T-helper 17 cell (primary cell): ENCODE results near the gene NCLN. TPM values are rescaled to one million over a fixed set of nuclear protein-coding genes. Genes with fewer than 3 reads are reported as not detected.
A peak's percentile ranks its signal among the peaks of the same experiment; 100 is the strongest.
"Not testable (repeated sequence)": the region's sequence is repeated elsewhere in the genome, so short reads cannot be mapped to it uniquely, and the experiment has no call there.

Source experiments
- ATAC-seq: fragments of 150-1000 bp; cut with Tn5 transposase; 2 replicates; pipeline ENCODE4 v1.10.0; 2021; ENCODE audit warnings: mild to moderate bottlenecking, moderate library complexity
- DNase-seq, 3 donors: peaks; one replicate each; pipeline versions ENCODE4 v3.0.0 to v3.0.0-alpha.2; 2020 to 2021
- H3K9me3 ChIP-seq: one replicate; pipeline ENCODE4 v1.7.0; 2013; ENCODE audit warnings: low read length, mild to moderate bottlenecking; ENCODE audit not compliant: control insufficient read depth, poor library complexity, severe bottlenecking
- H3K27ac Mint-ChIP-seq: one replicate; pipeline ENCODE4 v1.8.0; 2022; ENCODE audit warnings: mild to moderate bottlenecking, moderate library complexity, mixed read lengths
- H3K27me3 Mint-ChIP-seq: one replicate; pipeline ENCODE4 v1.8.0; 2022; ENCODE audit warnings: mixed read lengths
- H3K36me3 Mint-ChIP-seq: one replicate; pipeline ENCODE4 v1.8.0; 2022; ENCODE audit warnings: low read depth, mixed read lengths
- H3K4me1 Mint-ChIP-seq: one replicate; pipeline ENCODE4 v1.8.0; 2022; ENCODE audit warnings: mild to moderate bottlenecking, mixed read lengths
- H3K4me3 Mint-ChIP-seq: one replicate; pipeline ENCODE4 v1.8.0; 2022; ENCODE audit warnings: mild to moderate bottlenecking, moderate library complexity, mixed read lengths
- total RNA-seq, 4 donors: library from RNA in 2 of 4; stranded (reverse) in 2 of 4; gene quantifications; one replicate each; pipeline ENCODE4 v1.2.3 and lab custom pipeline; 2022 to 2026

The NCLN gene
- total RNA-seq, 2 donors from 2014 or later: 47.8 to 50.6 TPM

DNA sequence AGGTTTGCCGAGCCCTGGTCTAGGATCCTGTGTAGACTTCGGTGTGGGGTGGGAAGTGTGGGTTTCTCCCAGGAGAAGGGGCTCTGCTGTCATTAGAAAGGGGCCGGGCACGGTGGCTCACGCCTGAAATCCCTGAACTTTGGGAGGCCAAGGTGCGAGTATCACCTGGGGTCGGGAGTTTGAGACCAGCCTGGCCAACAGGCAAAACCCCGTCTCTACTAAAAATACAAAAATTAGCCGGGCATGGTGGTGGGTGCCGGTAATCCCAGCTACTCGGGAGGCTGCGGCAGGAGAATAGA is 6.0 kb downstream of the NCLN start:
- H3K4me1 Mint-ChIP-seq: peaks cover 22% of the 10 kb centered on the region
- not testable (repeated sequence) for H3K9me3 ChIP-seq, H3K4me3 Mint-ChIP-seq, H3K27me3 Mint-ChIP-seq, H3K36me3 Mint-ChIP-seq, H3K27ac Mint-ChIP-seq, DNase-seq, ATAC-seq

DNA sequence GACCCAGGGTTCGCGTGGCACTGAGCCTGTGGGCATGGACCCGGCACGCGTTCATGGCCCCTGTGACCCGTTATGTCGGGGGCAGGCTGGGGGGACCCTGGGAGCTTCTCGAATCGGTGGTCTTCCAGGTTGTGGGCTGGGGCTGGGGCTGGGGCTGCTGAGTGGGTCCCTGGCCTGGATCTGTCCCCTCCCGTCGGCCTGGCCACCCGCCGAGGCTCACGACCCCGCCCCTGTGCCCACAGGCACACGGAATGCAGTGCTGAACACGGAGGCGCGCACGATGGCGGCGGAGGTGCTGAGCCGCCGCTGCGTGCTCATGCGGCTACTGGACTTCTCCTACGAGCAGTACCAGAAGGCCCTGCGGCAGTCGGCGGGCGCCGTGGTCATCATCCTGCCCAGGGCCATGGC is 6.5 kb downstream of the NCLN start:
- H3K27ac Mint-ChIP-seq: peak overlapping the region; percentile 43
- H3K36me3 Mint-ChIP-seq: no peaks in the 10 kb centered on the region
- ATAC-seq (no peak), DNase-seq (no peak)
- no peaks in the 10 kb centered on the region for H3K27me3 Mint-ChIP-seq
- no peaks in the 10 kb centered on the region for H3K9me3 ChIP-seq
- no peak overlapping the region for H3K4me3 Mint-ChIP-seq
- H3K4me1 Mint-ChIP-seq: peaks cover 18% of the 10 kb centered on the region

- DNase-seq: no peak
- peak overlapping the region; percentile 43 for H3K27ac Mint-ChIP-seq
- no peak overlapping the region for H3K4me3 Mint-ChIP-seq
- H3K9me3 ChIP-seq: no peaks in the 10 kb centered on the region
- H3K36me3 Mint-ChIP-seq: no peaks in the 10 kb centered on the region
- ATAC-seq: no peak
- H3K27me3 Mint-ChIP-seq: no peaks in the 10 kb centered on the region
- H3K4me1 Mint-ChIP-seq: peaks cover 16% of the 10 kb centered on the region
Measured at GRCh38 chr19:3192684-3193083, 7.0 kb downstream of the NCLN start.

DNA sequence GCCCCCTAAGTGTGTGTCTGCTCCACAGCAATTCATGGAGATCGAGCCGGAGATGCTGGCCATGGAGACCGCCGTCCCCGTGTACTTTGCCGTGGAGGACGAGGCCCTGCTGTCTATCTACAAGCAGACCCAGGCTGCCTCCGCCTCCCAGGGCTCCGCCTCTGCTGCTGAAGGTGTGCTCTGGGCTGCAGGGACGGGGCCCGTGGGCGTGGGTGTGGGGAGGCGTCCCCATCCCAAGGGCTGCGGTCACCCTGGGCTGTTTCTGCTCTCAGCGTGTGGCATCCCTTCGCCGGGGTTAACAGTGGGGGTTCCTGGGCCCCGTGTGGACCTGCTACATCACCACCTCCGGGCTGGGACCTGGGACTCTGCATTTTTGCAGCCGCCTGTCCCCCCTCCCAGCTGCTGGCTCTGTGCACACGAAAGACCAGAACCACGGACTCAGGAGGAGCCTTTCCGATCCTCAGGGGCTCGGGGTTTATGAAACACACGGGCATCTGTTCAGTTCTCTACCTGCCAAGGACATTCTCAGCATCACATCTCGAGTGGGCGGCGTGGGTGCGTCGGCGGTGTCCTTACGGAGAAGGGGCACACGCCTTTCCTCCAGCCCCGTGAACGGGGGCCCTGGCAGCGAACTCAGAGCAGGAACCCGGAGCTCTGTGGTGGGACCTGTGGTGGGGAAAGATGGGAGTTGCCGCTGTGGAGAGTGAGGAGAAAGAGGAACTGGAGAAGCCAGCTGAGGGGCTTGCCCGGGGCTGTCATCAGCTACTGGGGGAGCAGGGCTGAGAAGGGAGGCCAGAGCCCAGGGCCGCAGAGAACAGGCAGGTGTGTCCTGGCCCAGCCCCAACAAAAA is 7.8 kb downstream of the NCLN start:
- Mint-ChIP-seq H3K27ac (no peak overlapping the region), H3K27me3 (no peaks in the 10 kb centered on the region)

DNA sequence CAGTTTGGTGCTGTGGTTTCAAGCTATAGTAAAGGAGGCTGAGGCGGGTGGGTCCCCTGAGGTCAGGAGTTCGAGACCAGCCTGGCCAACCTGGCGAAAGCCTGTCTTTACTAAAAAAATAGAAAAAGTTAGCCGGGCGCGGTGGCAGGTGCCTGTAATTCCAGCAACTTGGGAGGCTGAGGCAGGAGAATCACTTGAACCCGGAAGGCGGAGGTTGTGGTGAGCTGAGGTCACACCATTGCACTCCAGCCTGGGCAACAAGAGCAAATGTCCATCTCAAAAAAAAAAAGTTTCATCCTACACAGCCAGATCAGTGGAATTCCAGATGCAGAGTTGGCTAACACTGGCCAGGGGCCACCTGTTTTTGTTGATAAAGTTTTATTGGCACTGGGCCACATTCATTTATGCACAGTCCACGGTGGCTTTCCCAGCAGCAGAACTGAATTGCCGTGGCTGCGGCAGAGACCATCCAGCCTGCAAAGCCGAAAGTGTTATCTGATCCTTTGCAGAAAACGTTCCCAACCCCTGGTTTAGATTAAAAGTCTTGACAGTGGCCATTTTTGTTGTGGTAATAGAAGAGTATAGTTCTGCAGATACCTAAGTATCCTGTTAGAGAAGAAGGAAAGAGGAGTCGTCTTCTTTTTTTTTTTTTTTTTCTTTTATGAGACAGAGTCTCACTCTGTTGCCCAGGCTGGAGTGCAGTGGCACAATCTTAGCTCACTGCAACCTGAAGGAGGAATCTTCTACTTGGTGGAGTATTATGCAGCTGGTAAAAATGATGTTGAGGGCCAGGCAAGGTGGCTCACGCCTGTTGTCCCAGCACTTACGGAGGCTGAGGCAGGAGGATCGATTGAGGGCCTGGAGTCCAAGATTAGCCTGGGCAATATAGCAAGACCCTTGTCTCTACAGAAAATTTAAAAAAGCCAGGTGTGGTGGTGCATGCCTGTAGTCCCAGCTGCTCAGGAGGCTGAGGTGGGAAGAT is 8.7 kb downstream of the NCLN start:
- H3K4me3 Mint-ChIP-seq: no peak overlapping the region
- no peaks in the 10 kb centered on the region for H3K27me3 Mint-ChIP-seq
- H3K4me1 Mint-ChIP-seq: peaks cover 4% of the 10 kb centered on the region
- no peak overlapping the region for H3K27ac Mint-ChIP-seq
- ATAC-seq: no peak
- H3K36me3 Mint-ChIP-seq: no peaks in the 10 kb centered on the region
- H3K9me3 ChIP-seq: no peaks in the 10 kb centered on the region
- DNase-seq: no peak

More for the DNA sequence above, 7.8 kb downstream of the NCLN start:
- no peaks in the 10 kb centered on the region for H3K9me3 ChIP-seq
- H3K4me1 Mint-ChIP-seq: peaks cover 9% of the 10 kb centered on the region
- no peaks in the 10 kb centered on the region for H3K36me3 Mint-ChIP-seq
- ATAC-seq (no peak), DNase-seq (no peak)
- no peak overlapping the region for H3K4me3 Mint-ChIP-seq

DNA sequence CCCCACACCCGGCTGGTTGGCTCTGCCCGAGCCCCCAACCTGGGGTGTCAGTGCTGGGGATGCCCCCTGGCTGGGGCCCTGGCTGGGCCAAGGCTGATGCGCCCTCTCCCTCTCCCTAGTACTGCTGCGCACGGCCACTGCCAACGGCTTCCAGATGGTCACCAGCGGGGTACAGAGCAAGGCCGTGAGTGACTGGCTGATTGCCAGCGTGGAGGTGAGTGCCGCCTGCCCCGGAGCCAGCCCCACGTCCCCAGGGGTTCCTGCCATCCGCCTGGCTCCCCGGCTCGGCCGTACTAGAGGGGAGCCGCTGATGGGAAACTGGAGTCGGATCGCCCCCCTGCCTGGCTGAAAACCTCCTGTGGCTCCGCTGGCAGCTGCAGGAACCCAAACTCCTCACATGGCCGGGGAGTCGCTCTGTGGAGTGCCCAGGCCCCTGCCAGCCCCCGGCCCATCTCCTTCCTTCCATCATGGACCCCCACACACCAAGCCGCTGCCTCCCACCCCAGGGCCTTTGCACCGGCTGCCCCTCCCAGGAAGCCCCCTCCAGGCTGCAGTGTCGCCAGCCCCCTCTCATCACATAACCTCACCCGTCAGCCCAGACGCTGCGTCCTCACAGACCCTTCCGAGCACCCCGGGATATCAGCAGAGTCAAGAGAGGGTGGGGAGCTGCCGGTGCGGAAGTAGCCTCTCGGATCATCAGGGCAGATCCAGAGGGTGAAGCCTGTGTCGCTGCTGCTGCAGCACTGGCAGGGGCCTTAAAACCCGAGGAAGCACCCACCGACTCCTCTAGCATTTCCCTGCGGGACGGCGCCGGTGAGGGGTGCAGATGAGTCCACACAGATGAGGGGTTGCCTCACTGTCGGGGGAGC is 10.6 kb downstream of the NCLN start:
- Mint-ChIP-seq H3K4me3 (no peak overlapping the region), H3K27ac (no peak overlapping the region), H3K36me3 (no peaks in the 10 kb centered on the region), H3K27me3 (no peaks in the 10 kb centered on the region), H3K4me1 (no peaks in the 10 kb centered on the region)
- ATAC-seq: no peak
- no peak for DNase-seq
- no peaks in the 10 kb centered on the region for H3K9me3 ChIP-seq

- H3K36me3 Mint-ChIP-seq: no peaks in the 10 kb centered on the region
- no peak for DNase-seq
- ATAC-seq: no peak
- no peaks in the 10 kb centered on the region for H3K4me1 Mint-ChIP-seq
- no peaks in the 10 kb centered on the region for H3K27me3 Mint-ChIP-seq
- no peak overlapping the region for H3K27ac Mint-ChIP-seq
- no peaks in the 10 kb centered on the region for H3K9me3 ChIP-seq
- H3K4me3 Mint-ChIP-seq: no peak overlapping the region
Measured at GRCh38 chr19:3196933-3197205, 11.1 kb downstream of the NCLN start.

GRCh38 chr19:3198901-3199700 is 13.4 kb downstream of the NCLN start:
- Mint-ChIP-seq H3K27me3 (no peaks in the 10 kb centered on the region), H3K4me3 (no peak overlapping the region), H3K4me1 (no peaks in the 10 kb centered on the region), H3K27ac (no peak overlapping the region), H3K36me3 (no peaks in the 10 kb centered on the region)
- no peaks in the 10 kb centered on the region for H3K9me3 ChIP-seq
- DNase-seq (no peak), ATAC-seq (no peak)

DNA sequence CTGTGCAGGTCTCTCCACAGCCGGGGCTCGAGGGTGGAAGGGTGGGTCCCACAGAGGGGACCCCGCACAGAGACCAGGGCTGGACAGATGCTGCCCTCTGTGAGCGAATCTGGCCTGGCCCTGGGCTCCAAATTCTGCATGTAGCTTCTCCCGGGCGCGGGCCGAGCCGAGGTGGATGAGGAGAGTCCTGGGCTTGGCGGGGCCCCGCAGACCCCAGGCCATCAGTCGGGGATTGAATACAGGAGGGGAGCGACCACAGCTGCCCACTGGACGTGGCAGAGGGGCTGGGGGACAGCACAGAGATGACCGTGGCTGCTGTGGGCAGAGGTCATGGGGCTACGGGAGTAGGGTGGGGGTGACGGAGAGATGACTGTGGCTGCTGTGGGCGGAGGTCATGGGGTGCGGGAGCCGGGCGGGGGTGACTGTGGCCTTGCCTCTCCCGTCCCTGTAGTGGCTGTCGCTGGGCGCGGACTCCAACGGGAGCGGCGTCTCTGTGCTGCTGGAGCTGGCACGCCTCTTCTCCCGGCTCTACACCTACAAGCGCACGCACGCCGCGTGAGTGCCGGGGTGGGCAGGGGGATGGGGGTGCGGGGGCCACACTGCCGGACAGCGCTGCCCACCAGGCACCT is 15.5 kb downstream of the NCLN start:
- ATAC-seq (no peak), DNase-seq (no peak)
- H3K9me3 ChIP-seq: no peaks in the 10 kb centered on the region
- Mint-ChIP-seq H3K27me3 (no peaks in the 10 kb centered on the region), H3K4me1 (no peaks in the 10 kb centered on the region), H3K27ac (no peak overlapping the region), H3K4me3 (no peak overlapping the region), H3K36me3 (no peaks in the 10 kb centered on the region)

DNA sequence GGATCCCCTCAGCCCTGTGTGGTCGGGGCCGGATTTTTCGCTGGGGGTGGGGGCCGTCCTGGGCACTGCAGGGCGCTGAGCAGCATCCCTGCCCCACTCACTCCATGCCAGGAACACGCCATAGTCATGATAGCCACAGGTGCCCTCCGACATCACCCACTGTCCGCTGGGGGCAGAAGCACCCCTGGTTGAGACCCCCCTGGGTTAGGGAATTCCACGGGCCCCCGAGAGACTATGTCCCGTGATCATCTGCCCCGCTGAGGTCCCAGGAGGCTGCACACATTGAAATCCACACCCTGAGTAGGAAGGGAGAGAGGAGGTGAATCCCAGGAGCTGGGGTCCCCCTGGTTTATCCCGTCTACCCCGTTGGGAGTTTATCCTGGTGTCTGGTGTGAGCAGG is 16.2 kb downstream of the NCLN start:
- H3K27me3 Mint-ChIP-seq: no peaks in the 10 kb centered on the region
- ATAC-seq: no peak
- DNase-seq: no peak
- H3K9me3 ChIP-seq: no peaks in the 10 kb centered on the region
- no peak overlapping the region for H3K4me3 Mint-ChIP-seq
- H3K36me3 Mint-ChIP-seq: no peaks in the 10 kb centered on the region
- H3K4me1 Mint-ChIP-seq: no peaks in the 10 kb centered on the region
- no peak overlapping the region for H3K27ac Mint-ChIP-seq

DNA sequence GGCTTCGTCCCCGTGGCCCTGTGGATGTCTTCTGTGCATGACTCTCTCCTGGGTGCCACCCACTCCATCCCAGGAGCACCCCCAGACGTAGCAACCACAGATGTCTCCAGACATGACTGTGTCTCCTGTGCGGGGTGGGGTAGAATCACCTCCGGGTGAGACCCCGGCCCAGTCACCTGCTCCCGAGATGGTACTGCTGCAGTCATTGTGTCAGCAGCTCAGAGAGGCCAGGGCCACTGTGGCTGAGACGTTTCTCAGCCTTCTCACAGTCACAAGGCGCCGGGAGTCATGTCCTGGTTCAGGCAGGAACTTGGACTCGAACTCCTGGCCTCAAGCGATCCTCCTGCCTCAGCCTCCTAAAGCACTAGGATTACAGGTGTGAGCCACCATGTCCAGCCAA is 16.6 kb downstream of the NCLN start:
- Mint-ChIP-seq H3K27ac (no peak overlapping the region), H3K4me3 (no peak overlapping the region), H3K27me3 (no peaks in the 10 kb centered on the region), H3K4me1 (no peaks in the 10 kb centered on the region), H3K36me3 (no peaks in the 10 kb centered on the region)
- no peaks in the 10 kb centered on the region for H3K9me3 ChIP-seq
- DNase-seq: no peak
- ATAC-seq: no peak

DNA sequence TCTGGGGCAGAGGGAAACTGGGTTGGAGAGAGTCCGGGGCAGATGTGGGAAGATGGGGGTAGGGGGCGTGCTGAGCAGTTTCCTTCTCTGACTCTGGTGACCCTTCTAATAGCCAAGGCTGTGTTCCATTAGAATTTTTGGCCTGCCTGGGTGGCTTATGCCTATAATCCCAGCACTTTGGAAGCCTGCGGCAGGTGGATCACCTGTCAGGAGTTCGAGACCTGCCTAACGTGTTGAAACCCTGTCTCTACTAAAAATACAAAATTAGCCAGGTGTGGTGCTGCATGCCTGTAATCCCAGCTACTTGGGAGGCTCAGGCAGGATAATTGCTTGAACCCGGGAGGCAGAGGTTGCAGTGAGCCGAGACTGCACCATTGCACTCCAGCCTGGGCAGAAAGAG is 17.2 kb downstream of the NCLN start:
- H3K27ac Mint-ChIP-seq, ATAC-seq: not testable (repeated sequence)

More for the DNA sequence above, 17.2 kb downstream of the NCLN start:
- not testable (repeated sequence) for H3K4me1 Mint-ChIP-seq, H3K9me3 ChIP-seq, H3K36me3 Mint-ChIP-seq, H3K27me3 Mint-ChIP-seq, H3K4me3 Mint-ChIP-seq, DNase-seq
